ENCODE data around the gene PNMA5. TPM values are rescaled to one million over a fixed set of nuclear protein-coding genes. Genes with fewer than 3 reads are reported as not detected.
A peak's percentile ranks its signal among the peaks of the same experiment; 100 is the strongest.
"Not testable (repeated sequence)": the region's sequence is repeated elsewhere in the genome, so short reads cannot be mapped to it uniquely, and the experiment has no call there.

Gene PNMA5
- total and polyA plus RNA-seq, 2 donors (not counting 3 experiments of a cell fraction or from before 2014, with no cell fraction given), result not detected

GRCh38 chrX:153019166-153019565, 25.2 kb upstream of the PNMA5 start:
- no peak overlapping the region for H3K27ac ChIP-seq (ENCODE audit: insufficient read depth, low read depth, low read length)
- H3K4me3 ChIP-seq (replicated peaks in 1 of 3; ENCODE audit: insufficient read depth in 1 of 3, low read depth in 1 of 3, low read length in 3 of 3), result no peak overlapping the region
- H3K9ac ChIP-seq (replicated peaks; ENCODE audit: extremely low read depth, insufficient read depth, low read length), result no peak overlapping the region
- FAIRE-seq (peak; percentile 15), DNase-seq (ENCODE audit: low read depth, low spot score) (no peak)
- no peak overlapping the region for H3K4me2 ChIP-seq (ENCODE audit: insufficient read depth, low read length)
- H3K9me3 ChIP-seq (replicated peaks; ENCODE audit: control insufficient read depth, insufficient read depth, low read length), result no peaks in the 10 kb centered on the region
- intact Hi-C loops (cut with micrococcal nuclease), result no loop called here
- H3K79me2 ChIP-seq (ENCODE audit: control insufficient read depth, insufficient read depth, low read length), result no peaks in the 10 kb centered on the region
- ChIA-PET CTCF (no interaction called here), POLR2A (no interaction called here)
- H3K36me3 ChIP-seq (ENCODE audit: control insufficient read depth in 2 of 2, extremely low read depth in 1 of 2, insufficient read depth in 2 of 2, low read length in 2 of 2), result no peaks in the 10 kb centered on the region
- H4K20me1 ChIP-seq (replicated peaks; ENCODE audit: control insufficient read depth, extremely low read depth, insufficient read depth, low read length), result no peaks in the 10 kb centered on the region
- dilution Hi-C loops (cut with MboI; ENCODE audit: extremely low pct_ligation_motif_present, low sequenced_read_pairs), result no loop called here
- no TSS peak for BruUV-seq (replicated peaks)
- no peak for TF ChIP-seq JUN (IDR thresholded peaks at IDR 0.05; ENCODE audit: borderline replicate concordance, insufficient read depth, insufficient read length, low read depth)
- no peak for TF ChIP-seq MAX (IDR thresholded peaks at IDR 0.05; ENCODE audit: insufficient read depth, insufficient read length)
- TF ChIP-seq FOS (IDR thresholded peaks at IDR 0.05; ENCODE audit: borderline replicate concordance, insufficient read depth, low read length), result no peak
- no peak for TF ChIP-seq CTCF (IDR thresholded peaks at IDR 0.05; ENCODE audit: extremely low read depth in 1 of 2, insufficient read depth in 1 of 2, low read depth in 1 of 2, low read length in 2 of 2)
- no peak for TF ChIP-seq MYC (IDR thresholded peaks at IDR 0.05; ENCODE audit: low read depth, low read length)
- no peaks in the 10 kb centered on the region for H3K4me1 ChIP-seq (ENCODE audit: control insufficient read depth, extremely low read depth, insufficient read depth, low read length)
- H3K9me1 ChIP-seq (replicated peaks; ENCODE audit: control insufficient read depth, extremely low read depth, insufficient read depth, low read length), result no peaks in the 10 kb centered on the region
- H2AFZ ChIP-seq (ENCODE audit: low read depth, low read length), result no peak overlapping the region
- no peaks in the 10 kb centered on the region for H3K27me3 ChIP-seq (ENCODE audit: control insufficient read depth in 2 of 2, insufficient read depth in 2 of 2, low read length in 2 of 2)

GRCh38 chrX:153017174-153017573, 23.3 kb upstream of the PNMA5 start:
- H3K4me2 ChIP-seq (ENCODE audit: insufficient read depth, low read length); H3K27me3 ChIP-seq (ENCODE audit: control insufficient read depth in 2 of 2, insufficient read depth in 2 of 2, low read length in 2 of 2); H3K9ac ChIP-seq (replicated peaks; ENCODE audit: extremely low read depth, insufficient read depth, low read length); FAIRE-seq; H3K4me1 ChIP-seq (ENCODE audit: control insufficient read depth, extremely low read depth, insufficient read depth, low read length); DNase-seq (ENCODE audit: low read depth, low spot score); H3K4me3 ChIP-seq (replicated peaks in 1 of 3; ENCODE audit: insufficient read depth in 1 of 3, low read depth in 1 of 3, low read length in 3 of 3); POLR2A ChIA-PET; H3K36me3 ChIP-seq (ENCODE audit: control insufficient read depth in 2 of 2, extremely low read depth in 1 of 2, insufficient read depth in 2 of 2, low read length in 2 of 2); H3K27ac ChIP-seq (ENCODE audit: insufficient read depth, low read depth, low read length); H4K20me1 ChIP-seq (replicated peaks; ENCODE audit: control insufficient read depth, extremely low read depth, insufficient read depth, low read length); H3K79me2 ChIP-seq (ENCODE audit: control insufficient read depth, insufficient read depth, low read length); H2AFZ ChIP-seq (ENCODE audit: low read depth, low read length); H3K9me3 ChIP-seq (replicated peaks; ENCODE audit: control insufficient read depth, insufficient read depth, low read length); dilution Hi-C loops (cut with MboI; ENCODE audit: extremely low pct_ligation_motif_present, low sequenced_read_pairs); BruUV-seq (replicated peaks); H3K9me1 ChIP-seq (replicated peaks; ENCODE audit: control insufficient read depth, extremely low read depth, insufficient read depth, low read length); intact Hi-C loops (cut with micrococcal nuclease); CTCF ChIA-PET: not testable (repeated sequence)

All from endothelial cell of umbilical vein (primary cell).